Measurements from ENCODE around the gene KCTD16.

KCTD16 gene

GRCh38 chr5:144472221-144472620 is 301.5 kb downstream of the KCTD16 start:
- TF ChIP-seq ZFX (IDR thresholded peaks at IDR 0.05; ENCODE audit: borderline replicate concordance), result no peak
- no peak for TF ChIP-seq CTCF (IDR thresholded peaks at IDR 0.05)
- no peak overlapping the region for H3K27ac ChIP-seq

GRCh38 chr5:144473650-144474049 is 303.0 kb downstream of the KCTD16 start:
- no peak for TF ChIP-seq CTCF (IDR thresholded peaks at IDR 0.05)
- TF ChIP-seq ZFX (IDR thresholded peaks at IDR 0.05; ENCODE audit: borderline replicate concordance), result no peak
- no peak overlapping the region for H3K27ac ChIP-seq

- no peak for TF ChIP-seq CTCF (IDR thresholded peaks at IDR 0.05)
- TF ChIP-seq ZFX (IDR thresholded peaks at IDR 0.05; ENCODE audit: borderline replicate concordance), result no peak
- no peak overlapping the region for H3K27ac ChIP-seq
Measured at GRCh38 chr5:144478565-144478964, 307.9 kb downstream of the KCTD16 start.

GRCh38 chr5:144481861-144482260 is 311.2 kb downstream of the KCTD16 start:
- TF ChIP-seq CTCF (IDR thresholded peaks at IDR 0.05), result no peak
- no peak for TF ChIP-seq ZFX (IDR thresholded peaks at IDR 0.05; ENCODE audit: borderline replicate concordance)
- H3K27ac ChIP-seq, result no peak overlapping the region

GRCh38 chr5:144484124-144484897 is 313.6 kb downstream of the KCTD16 start:
- H3K27ac ChIP-seq, result no peak overlapping the region
- TF ChIP-seq CTCF (IDR thresholded peaks at IDR 0.05) (no peak), ZFX (IDR thresholded peaks at IDR 0.05; ENCODE audit: borderline replicate concordance) (no peak)

GRCh38 chr5:144485540-144485939 is 314.9 kb downstream of the KCTD16 start:
- TF ChIP-seq ZFX (IDR thresholded peaks at IDR 0.05; ENCODE audit: borderline replicate concordance) (no peak), CTCF (IDR thresholded peaks at IDR 0.05) (no peak)
- H3K27ac ChIP-seq, result no peak overlapping the region

- TF ChIP-seq ZFX (IDR thresholded peaks at IDR 0.05; ENCODE audit: borderline replicate concordance), result no peak
- no peak for TF ChIP-seq CTCF (IDR thresholded peaks at IDR 0.05)
- no peak overlapping the region for H3K27ac ChIP-seq
Measured at GRCh38 chr5:144487207-144487606, 316.5 kb downstream of the KCTD16 start.
